Breast epithelium (tissue), 4 donors: ENCODE measurements around the gene ITM2B. TPM values are rescaled to one million over a fixed set of nuclear protein-coding genes. Genes with fewer than 3 reads are reported as not detected.

Source experiments
- DNase-seq, 2 donors: peaks; one replicate each; pipeline ENCODE4 v3.0.0-alpha.2; 2019; ENCODE audit warnings: low spot score in 2 of 2
- H3K27ac ChIP-seq, 2 donors: fragments of 200-600 bp; sonication (generic) in 1 of 2; one replicate each; pipeline ENCODE4 v1.5.1; 2016 to 2019; ENCODE audit warnings: mild to moderate bottlenecking in 1 of 2
- H3K27me3 ChIP-seq, 2 donors: fragments of 200-600 bp; sonication (generic) in 1 of 2; one replicate each; pipeline versions ENCODE4 v1.5.1 to v1.6.0; 2017 to 2019; ENCODE audit warnings: control low read depth in 1 of 2, mild to moderate bottlenecking in 1 of 2
- H3K36me3 ChIP-seq: fragments of 200-600 bp; one replicate; pipeline ENCODE4 v1.5.1; 2019
- H3K4me1 ChIP-seq, 2 donors: fragments of 200-600 bp; sonication (generic); one replicate each; pipeline ENCODE4 v1.5.1; 2016 to 2019; ENCODE audit warnings: control low read depth in 1 of 2
- H3K4me3 ChIP-seq, 3 donors: fragments of 200-600 bp; sonication (generic); 1 replicate in 2 of 3; 2 replicates in 1 of 3; pipeline ENCODE4 v1.5.1; 2016 to 2019; ENCODE audit warnings: mild to moderate bottlenecking in 3 of 3, moderate library complexity in 2 of 3
- H3K9me3 ChIP-seq, 2 donors: fragments of 200-600 bp; sonication (generic) in 1 of 2; one replicate each; pipeline ENCODE4 v1.5.1; 2016 to 2019; ENCODE audit warnings: control low read depth in 1 of 2
- CTCF ChIP-seq, 3 donors: fragments of 450-650 bp; IDR thresholded peaks; one replicate each; pipeline ENCODE4 v1.5.1; 2016 to 2017; ENCODE audit warnings: antibody characterized with exemption in 3 of 3, mild to moderate bottlenecking in 3 of 3, moderate library complexity in 3 of 3
- POLR2A ChIP-seq: fragments of 450-650 bp; IDR thresholded peaks from one replicate; pipeline ENCODE4 v1.6.1; 2016; ENCODE audit warnings: antibody characterized with exemption, mild to moderate bottlenecking, moderate library complexity
- POLR2AphosphoS5 ChIP-seq, 3 donors: sonication (generic); formaldehyde crosslinking; IDR thresholded peaks; one replicate each; pipeline ENCODE4 v1.6.1; 2017; ENCODE audit warnings: antibody characterized with exemption in 3 of 3
- intact Hi-C: fragments of 100-400 bp; cut with DNase I; formaldehyde crosslinking; loops from one replicate; pipeline ENCODE4 v1.15.1; 2023; ENCODE audit warnings: low total_unique reads
- total RNA-seq, 3 donors: library from RNA; depleted of rRNA; stranded (reverse); fragments of >200 nt; gene quantifications; one replicate each; pipeline ENCODE4 v1.1.0, GENCODE V29; 2016

The ITM2B gene
- total RNA-seq, 3 donors from 2014 or later: 369 to 727 (median 475) TPM

GRCh38 chr13:48232420-48233045 is 473 bp upstream of the ITM2B start:
- peak overlapping the region; percentile 100 for H3K27ac ChIP-seq
- intact Hi-C loops: no loop called here
- no peaks in the 10 kb centered on the region for H3K27me3 ChIP-seq
- no peaks in the 10 kb centered on the region for H3K36me3 ChIP-seq
- peaks cover 9 to 16% of the 10 kb centered on the region in 2 donors for H3K4me1 ChIP-seq
- TF ChIP-seq CTCF (IDR thresholded peaks at IDR 0.05): no peak
- TF ChIP-seq POLR2A: no peak
- TF ChIP-seq POLR2AphosphoS5 (IDR thresholded peaks at IDR 0.05): no peak
- H3K9me3 ChIP-seq: no peaks in the 10 kb centered on the region
- DNase-seq: peak in 1 of 2 donors; percentile 59
- H3K4me3 ChIP-seq: peak overlapping the region; percentile 98 to 99 (median 99)

- TF ChIP-seq CTCF (IDR thresholded peaks at IDR 0.05) (no peak), POLR2AphosphoS5 (IDR thresholded peaks at IDR 0.05) (peak in 2 of 3 donors; percentile 39 to 48), POLR2A (no peak)
- Histone ChIP-seq H3K4me3 (peak overlapping the region; percentile 98 to 99 (median 99)), H3K9me3 (no peaks in the 10 kb centered on the region), H3K36me3 (no peaks in the 10 kb centered on the region), H3K27ac (peak overlapping the region; percentile 100), H3K27me3 (no peaks in the 10 kb centered on the region), H3K4me1 (peaks cover 9 to 16% of the 10 kb centered on the region in 2 donors)
- DNase-seq: no peak
- intact Hi-C loops: no loop called here
Observed at GRCh38 chr13:48233889-48234488, 983 bp downstream of the ITM2B start.

- intact Hi-C loops: no loop called here
- Histone ChIP-seq H3K27me3 (no peaks in the 10 kb centered on the region), H3K27ac (peak overlapping the region; percentile 100), H3K9me3 (no peaks in the 10 kb centered on the region), H3K4me3 (peak overlapping the region; percentile 98 to 99 (median 99)), H3K36me3 (no peaks in the 10 kb centered on the region), H3K4me1 (peaks cover 9 to 16% of the 10 kb centered on the region in 2 donors)
- TF ChIP-seq CTCF (IDR thresholded peaks at IDR 0.05) (no peak), POLR2A (no peak), POLR2AphosphoS5 (IDR thresholded peaks at IDR 0.05) (no peak)
- no peak for DNase-seq
Observed at GRCh38 chr13:48234566-48235340, 1.7 kb downstream of the ITM2B start.

GRCh38 chr13:48235341-48236135 is 2.5 kb downstream of the ITM2B start:
- peak overlapping the region; percentile 98 to 99 (median 99) for H3K4me3 ChIP-seq
- peaks cover 9 to 16% of the 10 kb centered on the region in 2 donors for H3K4me1 ChIP-seq
- H3K9me3 ChIP-seq: no peaks in the 10 kb centered on the region
- no peak for TF ChIP-seq POLR2A
- peak in 2 of 3 donors; percentile 43 to 81 for TF ChIP-seq POLR2AphosphoS5 (IDR thresholded peaks at IDR 0.05)
- TF ChIP-seq CTCF (IDR thresholded peaks at IDR 0.05): no peak
- DNase-seq: peak in 1 of 2 donors; percentile 72
- intact Hi-C loops: no loop called here
- H3K36me3 ChIP-seq: no peaks in the 10 kb centered on the region
- H3K27me3 ChIP-seq: no peaks in the 10 kb centered on the region
- H3K27ac ChIP-seq: peak overlapping the region; percentile 100
